Hepatocyte (in vitro differentiated cells): Measurements from ENCODE around the gene GARIN3.

Experiments used
- EZH2 ChIP-seq: fragments of 200-600 bp; sonication (generic); IDR thresholded peaks from 2 replicates; pipeline ENCODE4 v1.6.1; 2016; ENCODE audit warnings: antibody characterized with exemption, mild to moderate bottlenecking, borderline replicate concordance
- EZH2phosphoT487 ChIP-seq: fragments of 200-600 bp; sonication (generic); IDR thresholded peaks from one replicate; pipeline ENCODE4 v1.6.1; 2018; ENCODE audit warnings: antibody characterized with exemption, mild to moderate bottlenecking, low read depth, moderate library complexity; ENCODE audit not compliant: unreplicated experiment, severe bottlenecking
- TF ChIP-seq, protein P1 (sequence below): fragments of 200-600 bp; sonication (generic); IDR thresholded peaks from 2 replicates; pipeline ENCODE4 v1.5.1; 2016; ENCODE audit warnings: antibody characterized with exemption, mild to moderate bottlenecking; ENCODE audit not compliant: poor library complexity

DNA sequence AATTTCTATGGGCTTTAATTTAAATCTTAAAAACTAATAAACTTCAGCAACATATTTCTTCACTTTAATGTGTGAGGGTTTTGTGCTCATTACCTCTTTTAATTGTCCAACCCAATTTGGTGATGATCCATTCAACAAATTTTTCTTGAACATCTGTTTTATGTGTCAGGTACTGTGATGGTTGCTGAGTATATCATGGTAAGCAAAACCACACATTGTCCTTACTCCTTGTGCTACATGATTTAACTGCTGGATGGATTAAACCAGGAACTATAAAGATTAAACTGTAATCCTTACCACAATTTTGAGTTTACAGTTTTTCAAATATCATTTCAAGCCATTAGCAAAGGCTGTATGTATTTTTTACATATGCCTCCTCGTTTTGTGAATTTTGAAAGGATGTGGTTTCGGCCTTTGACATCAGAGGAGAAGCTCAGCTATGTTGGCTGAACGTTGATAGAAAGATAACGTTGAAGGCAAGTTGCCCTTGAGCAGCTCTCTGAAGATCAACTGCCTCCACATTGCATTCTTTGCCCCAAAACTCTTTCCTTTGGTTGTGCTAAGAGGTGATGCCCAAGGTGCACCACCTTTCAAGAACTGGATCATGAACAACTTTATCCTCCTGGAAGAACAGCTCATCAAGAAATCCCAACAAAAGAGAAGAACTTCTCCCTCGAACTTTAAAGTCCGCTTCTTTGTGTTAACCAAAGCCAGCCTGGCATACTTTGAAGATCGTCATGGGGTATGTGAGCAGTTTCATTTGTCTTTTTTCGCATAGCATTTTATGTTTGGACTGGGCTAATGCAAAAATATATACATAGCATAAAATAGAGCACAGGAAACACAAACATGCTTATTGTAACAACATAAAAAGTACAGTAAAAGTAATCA is 14.6 kb upstream of the GARIN3 start, which contains the start of gene ITK:
- TF ChIP-seq, protein P1, sequence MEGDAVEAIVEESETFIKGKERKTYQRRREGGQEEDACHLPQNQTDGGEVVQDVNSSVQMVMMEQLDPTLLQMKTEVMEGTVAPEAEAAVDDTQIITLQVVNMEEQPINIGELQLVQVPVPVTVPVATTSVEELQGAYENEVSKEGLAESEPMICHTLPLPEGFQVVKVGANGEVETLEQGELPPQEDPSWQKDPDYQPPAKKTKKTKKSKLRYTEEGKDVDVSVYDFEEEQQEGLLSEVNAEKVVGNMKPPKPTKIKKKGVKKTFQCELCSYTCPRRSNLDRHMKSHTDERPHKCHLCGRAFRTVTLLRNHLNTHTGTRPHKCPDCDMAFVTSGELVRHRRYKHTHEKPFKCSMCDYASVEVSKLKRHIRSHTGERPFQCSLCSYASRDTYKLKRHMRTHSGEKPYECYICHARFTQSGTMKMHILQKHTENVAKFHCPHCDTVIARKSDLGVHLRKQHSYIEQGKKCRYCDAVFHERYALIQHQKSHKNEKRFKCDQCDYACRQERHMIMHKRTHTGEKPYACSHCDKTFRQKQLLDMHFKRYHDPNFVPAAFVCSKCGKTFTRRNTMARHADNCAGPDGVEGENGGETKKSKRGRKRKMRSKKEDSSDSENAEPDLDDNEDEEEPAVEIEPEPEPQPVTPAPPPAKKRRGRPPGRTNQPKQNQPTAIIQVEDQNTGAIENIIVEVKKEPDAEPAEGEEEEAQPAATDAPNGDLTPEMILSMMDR, result no peak
- TF ChIP-seq EZH2phosphoT487 (no peak), EZH2 (no peak)
